GM12875 (cell line): ENCODE results near the gene EVA1A.

Experiments used
- H3K4me3 ChIP-seq: one replicate; pipeline ENCODE4 v1.5.1; 2011; ENCODE audit warnings: low read depth, low read length, control low read depth
- TF ChIP-seq, protein P1 (sequence below): IDR thresholded peaks from 2 replicates; pipeline ENCODE4 v1.5.1; 2011; ENCODE audit warnings: low read depth, mild to moderate bottlenecking, control low read depth, inconsistent platforms, low read length, moderate library complexity, borderline replicate concordance; ENCODE audit not compliant: insufficient read depth

The EVA1A gene

DNA sequence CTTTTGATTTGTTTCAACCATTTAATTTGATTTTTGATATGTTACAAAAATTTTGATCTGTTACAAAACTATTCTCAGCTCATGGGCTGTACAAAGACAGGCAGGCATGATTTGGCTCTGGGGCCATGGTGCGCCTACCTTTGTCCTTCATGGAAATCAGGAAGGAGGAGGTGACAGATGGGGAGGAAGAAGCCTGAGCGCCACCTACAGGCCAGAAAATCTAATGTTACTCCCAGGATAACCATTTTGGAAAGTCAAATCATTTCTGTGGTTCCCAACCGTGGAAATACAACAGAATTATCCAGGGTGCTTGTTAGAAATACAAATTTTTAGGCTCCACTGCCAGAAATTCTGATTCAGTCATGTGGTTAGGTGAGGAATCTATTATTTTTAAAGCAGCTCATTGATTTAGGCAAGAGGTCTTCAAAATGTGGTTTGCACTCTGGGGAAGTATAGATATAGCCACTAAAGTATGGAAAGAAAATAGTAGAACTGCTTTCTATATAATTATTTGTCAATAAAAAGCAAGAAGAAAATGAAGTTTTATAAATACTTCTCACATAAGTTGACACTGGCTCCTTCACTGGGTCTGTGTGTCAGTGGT is 93.9 kb downstream of the EVA1A start:
- TF ChIP-seq, protein P1, sequence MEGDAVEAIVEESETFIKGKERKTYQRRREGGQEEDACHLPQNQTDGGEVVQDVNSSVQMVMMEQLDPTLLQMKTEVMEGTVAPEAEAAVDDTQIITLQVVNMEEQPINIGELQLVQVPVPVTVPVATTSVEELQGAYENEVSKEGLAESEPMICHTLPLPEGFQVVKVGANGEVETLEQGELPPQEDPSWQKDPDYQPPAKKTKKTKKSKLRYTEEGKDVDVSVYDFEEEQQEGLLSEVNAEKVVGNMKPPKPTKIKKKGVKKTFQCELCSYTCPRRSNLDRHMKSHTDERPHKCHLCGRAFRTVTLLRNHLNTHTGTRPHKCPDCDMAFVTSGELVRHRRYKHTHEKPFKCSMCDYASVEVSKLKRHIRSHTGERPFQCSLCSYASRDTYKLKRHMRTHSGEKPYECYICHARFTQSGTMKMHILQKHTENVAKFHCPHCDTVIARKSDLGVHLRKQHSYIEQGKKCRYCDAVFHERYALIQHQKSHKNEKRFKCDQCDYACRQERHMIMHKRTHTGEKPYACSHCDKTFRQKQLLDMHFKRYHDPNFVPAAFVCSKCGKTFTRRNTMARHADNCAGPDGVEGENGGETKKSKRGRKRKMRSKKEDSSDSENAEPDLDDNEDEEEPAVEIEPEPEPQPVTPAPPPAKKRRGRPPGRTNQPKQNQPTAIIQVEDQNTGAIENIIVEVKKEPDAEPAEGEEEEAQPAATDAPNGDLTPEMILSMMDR, result peak; percentile 71
- H3K4me3 ChIP-seq, result no peak overlapping the region

DNA sequence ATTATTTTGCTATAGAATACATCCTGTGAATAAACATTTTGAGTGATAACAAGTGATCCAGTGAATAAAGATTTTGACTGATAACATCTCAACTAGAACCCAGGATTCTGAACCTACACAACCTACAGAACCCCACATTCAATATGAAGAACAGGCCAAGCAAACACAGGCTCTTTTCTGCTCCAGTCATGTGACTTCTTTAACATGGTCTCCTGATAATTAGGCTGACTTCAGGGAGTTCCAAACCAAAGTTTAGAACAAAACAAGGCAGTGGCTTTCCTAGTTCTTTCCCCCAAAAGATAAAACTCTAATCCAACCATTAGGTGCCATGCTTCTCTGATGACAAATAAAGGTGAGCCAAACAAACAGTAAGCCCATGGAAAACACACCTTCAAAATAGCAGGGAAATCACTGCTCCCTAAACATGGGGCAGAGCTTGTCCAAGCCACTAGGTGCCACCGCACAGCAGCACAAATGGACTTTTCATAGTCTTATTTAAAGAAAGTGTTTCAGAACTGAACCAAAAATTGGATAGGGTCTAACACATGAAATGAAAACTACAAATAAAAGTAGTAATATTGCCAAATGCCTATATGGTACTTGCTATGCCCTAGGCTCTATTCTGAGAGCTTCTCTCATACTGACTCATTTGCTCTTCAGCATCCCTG is 95.3 kb downstream of the EVA1A start:
- H3K4me3 ChIP-seq, result no peak overlapping the region
- TF ChIP-seq, protein P1, result peak; percentile 28; the same call in 1 of the 2 replicates

DNA sequence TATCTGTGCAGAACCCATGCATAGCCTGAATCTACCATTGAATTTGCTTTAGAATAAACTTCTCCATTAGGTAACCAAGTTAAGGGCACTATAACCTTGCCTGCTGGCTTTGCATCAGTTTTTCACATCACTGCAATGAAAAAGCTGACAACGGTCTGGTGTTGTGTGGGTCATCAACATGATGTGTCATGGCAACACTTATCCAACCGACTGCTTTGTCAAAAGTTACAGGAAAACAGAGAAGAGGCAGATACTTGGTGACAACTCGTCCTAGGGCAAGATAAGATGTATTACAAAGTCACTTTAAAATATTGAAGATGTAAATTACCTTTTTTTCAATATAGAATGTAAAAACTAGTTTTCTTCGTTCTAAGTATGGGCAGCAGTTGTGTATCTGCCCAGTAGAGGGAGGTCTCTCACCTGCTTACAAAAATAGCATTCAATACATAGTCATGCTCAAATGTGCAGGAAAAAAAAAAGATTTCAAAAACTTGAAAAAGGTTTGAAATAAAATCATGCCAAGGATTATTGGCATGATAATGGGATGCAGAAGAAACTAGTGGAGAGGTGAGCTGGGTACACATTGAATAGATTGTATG is 96.3 kb downstream of the EVA1A start:
- H3K4me3 ChIP-seq, result no peak overlapping the region
- TF ChIP-seq, protein P1, result peak; percentile 63; the same call in 1 of the 2 replicates

GRCh38 chr2:75462721-75463120 is 98.0 kb downstream of the EVA1A start:
- TF ChIP-seq, protein P1, result no peak
- no peak overlapping the region for H3K4me3 ChIP-seq

GRCh38 chr2:75462206-75462605 is 98.5 kb downstream of the EVA1A start:
- TF ChIP-seq, protein P1, result no peak
- no peak overlapping the region for H3K4me3 ChIP-seq

GRCh38 chr2:75460630-75461029 is 100.1 kb downstream of the EVA1A start:
- H3K4me3 ChIP-seq, result no peak overlapping the region
- TF ChIP-seq, protein P1, result no peak
